HG03097 (cell line): Measurements from ENCODE around the gene DLX6.

Source experiments
- ATAC-seq: cut with Tn5 transposase; IDR thresholded peaks from one replicate; pipeline ENCODE4 v1.9.1; 2021; ENCODE audit not compliant: unreplicated experiment, low FRiP score

Gene DLX6

GRCh38 chr7:97009753-97010732 lies 4.7 kb downstream of the DLX6 start:
- ATAC-seq = no peak

- ATAC-seq = no peak
These were observed 5.8 kb downstream of the DLX6 start for GRCh38 chr7:97011104-97011503.

DNA sequence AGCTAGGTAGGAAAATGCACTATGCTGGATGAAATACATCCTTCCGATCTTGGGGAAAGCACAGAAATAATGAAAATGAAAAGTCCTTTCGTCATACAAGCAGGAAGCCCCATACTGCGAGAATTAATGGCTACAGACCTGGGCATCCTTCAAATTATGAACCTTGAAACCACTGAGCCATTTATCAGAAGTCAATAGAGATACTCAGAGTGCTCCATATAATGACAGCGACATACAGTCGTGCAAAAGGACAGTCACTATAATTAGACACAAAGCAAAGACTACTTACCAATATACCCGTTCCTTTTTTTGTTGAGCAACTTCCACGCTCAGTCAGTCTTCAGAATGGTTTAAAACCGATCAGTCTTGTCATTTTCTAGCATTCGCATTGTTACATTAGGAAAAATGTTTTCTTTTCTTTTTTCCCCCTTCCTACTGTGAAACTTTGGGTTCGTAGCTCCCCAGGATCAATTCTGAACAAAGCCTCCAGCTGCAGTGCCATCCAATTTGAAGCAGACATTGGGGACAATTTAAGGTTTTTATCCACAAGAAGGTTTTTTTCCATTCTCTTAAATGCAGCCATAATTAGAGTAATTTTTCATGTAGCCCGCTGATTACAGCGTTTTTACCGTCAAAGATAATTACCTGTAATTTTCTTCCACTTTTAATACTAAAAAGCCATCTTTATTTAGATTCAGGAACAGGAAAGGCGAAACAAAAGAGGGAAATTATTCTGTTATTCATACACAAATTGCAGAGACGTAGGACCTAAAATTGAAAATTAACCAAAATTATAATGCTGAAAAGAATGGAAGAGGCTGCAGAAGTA lies 6.4 kb downstream of the DLX6 start:
- no peak for ATAC-seq

- no peak for ATAC-seq
These were observed 7.2 kb downstream of the DLX6 start for GRCh38 chr7:97012365-97013133.

- no peak for ATAC-seq
These were observed 7.9 kb downstream of the DLX6 start for GRCh38 chr7:97013134-97013844.

DNA sequence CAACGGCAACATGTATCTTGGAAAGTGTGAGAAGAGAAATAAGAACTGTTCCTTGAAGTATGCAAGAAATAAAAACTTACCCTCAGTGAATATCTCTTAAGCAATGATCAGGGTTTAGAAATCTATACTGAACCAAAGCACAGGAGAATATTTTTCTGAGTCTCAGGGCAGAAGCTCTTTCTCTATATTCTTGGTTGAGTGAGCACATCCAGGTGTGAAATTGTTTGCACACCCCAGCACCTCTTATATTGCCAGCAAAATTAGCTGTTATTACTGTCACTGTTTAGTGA lies 8.4 kb downstream of the DLX6 start:
- no peak for ATAC-seq

- no peak for ATAC-seq
These were observed 8.9 kb downstream of the DLX6 start for GRCh38 chr7:97014145-97014750.

- ATAC-seq = no peak
These were observed 9.9 kb downstream of the DLX6 start for GRCh38 chr7:97015279-97015678.

- no peak for ATAC-seq
These were observed 10.5 kb downstream of the DLX6 start for GRCh38 chr7:97015756-97016380.

- no peak for ATAC-seq
These were observed 11.2 kb downstream of the DLX6 start for GRCh38 chr7:97016381-97017191.

DNA sequence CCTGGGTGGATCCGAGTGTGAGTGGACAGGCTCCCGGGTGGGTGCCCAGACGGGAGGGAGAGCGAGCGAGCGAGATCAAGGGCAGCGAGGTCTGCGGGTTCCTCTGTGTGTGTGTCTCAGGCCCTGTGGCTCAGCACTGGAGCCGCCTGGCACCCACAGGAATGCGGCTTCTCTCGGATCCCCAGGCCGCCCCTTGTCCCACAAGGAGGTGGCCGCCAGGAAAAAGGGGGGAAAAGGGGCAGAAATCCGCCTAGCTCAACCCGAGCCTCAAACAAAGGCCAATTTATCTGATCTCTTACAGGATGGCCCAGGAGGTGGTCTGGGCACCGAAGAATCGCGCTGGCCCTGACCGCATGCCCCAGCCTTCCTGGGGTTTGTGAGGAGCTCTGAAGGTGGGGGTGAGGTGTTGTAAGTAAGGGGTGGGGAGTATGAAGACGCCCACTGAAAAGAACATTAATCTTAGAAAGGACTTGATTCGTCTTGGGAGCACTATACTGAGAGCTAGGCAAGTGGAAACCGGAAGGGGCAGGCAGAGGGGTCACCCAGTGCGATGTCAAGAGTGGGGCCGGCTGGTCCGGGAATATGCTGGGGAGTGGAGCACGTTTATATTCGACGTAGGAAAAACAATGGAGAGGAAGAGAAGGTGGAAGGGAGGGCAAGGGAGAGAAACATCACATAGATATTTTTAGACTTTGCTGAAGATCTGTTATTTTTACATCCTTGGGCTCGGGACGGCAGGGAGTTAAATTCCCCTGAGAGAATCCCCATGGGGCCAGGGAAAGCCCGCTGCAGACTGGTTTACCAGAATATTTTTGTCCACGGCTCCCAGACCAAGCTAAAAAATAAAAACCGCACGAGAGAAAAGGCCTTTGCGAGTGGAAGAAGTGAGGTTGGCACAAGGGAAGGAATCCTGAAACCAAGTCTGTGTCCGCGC lies 12.1 kb downstream of the DLX6 start:
- no peak for ATAC-seq

DNA sequence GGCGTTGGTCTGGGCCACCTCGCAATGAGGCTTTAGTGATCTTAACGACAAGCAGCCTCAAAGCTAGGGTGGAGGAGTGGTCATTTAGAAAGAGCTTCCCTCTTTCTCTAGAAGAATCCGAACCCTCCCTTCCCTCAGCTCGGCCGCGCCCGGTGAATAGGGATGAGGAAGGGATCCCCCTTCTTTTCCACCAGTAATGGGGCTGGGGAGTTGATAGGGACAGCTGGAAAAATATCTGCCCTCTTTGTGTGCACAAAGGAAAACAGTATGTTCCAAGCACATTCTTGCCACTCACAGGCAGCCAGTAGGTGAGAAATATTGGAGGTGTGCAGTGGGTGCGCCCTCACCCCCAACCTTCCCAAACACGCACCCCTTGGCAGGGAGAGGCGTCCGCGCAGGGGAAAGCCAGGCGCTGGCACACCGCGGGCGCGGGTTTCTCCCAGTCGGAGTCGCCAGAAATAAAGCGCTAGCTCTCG lies 12.8 kb downstream of the DLX6 start:
- no peak for ATAC-seq

GRCh38 chr7:97018791-97019531 lies 13.6 kb downstream of the DLX6 start:
- no peak for ATAC-seq

- no peak for ATAC-seq
These were observed 14.4 kb downstream of the DLX6 start for GRCh38 chr7:97019710-97020225.

GRCh38 chr7:97020601-97020995 lies 15.2 kb downstream of the DLX6 start:
- no peak for ATAC-seq

DNA sequence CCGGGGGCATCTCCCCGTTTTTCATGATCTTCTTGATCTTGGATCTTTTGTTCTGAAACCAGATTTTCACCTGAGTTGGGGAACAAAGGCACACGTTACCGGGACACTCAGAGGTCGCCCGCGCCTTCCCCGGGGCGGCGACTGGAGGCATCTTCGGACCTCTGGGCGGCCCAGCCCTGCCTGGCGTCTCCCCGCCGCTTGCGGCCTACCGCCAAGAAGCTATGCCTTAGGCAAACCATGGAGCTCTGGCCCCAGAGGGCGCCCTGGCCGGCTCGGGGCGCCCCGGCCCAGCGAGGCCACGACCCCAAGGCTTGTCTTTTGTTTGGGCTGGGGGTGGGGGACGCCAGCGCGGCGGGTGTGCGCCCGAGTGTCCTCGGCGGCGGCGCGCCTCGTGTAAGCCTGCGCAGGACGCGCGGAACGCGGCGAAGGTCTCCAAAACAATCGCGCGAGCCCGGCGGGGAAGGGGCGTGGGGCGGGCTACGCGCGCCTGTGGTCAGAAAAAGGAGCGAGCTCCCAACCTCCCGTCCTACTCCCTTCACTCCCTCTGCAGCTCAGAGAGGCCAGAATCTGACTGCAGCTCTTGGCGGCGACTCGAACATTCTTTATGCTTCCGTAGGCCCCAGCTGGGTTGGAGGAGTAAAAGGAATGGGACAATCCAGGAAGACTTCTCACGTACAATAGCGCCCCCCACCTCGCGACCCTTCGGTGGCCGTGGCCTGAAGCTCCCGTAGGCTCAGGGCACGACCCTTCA lies 15.8 kb downstream of the DLX6 start:
- no peak for ATAC-seq
